BJ (cell line): ENCODE results near the gene RUNX1. TPM values are rescaled to one million over a fixed set of nuclear protein-coding genes. Genes with fewer than 3 reads are reported as not detected.

Source experiments
- CTCF ChIA-PET: fragments of 350-600 bp; formaldehyde crosslinking; extraction: SDS; loops from one replicate; lab custom pipeline; 2021; ENCODE audit warnings: antibody characterized with exemption, inconsistent platforms; lab: Yijun Ruan, JAX
- POLR2A ChIA-PET: fragments of 300-600 bp; sonication (Branson Sonifier 250); formaldehyde crosslinking; extraction: SDS; loops from one replicate; lab custom pipeline; 2021; ENCODE audit warnings: antibody characterized with exemption; lab: Charles Lee
- DNase-seq: peaks from one replicate; pipeline ENCODE4 v3.0.0-alpha.2; 2011; ENCODE audit warnings: low read depth
- H3K27me3 ChIP-seq: 2 replicates; pipeline ENCODE4 v1.6.0; 2011; ENCODE audit warnings: low read length; ENCODE audit not compliant: control insufficient read depth, insufficient read depth
- H3K36me3 ChIP-seq: 2 replicates; pipeline ENCODE4 v1.5.1; 2011; ENCODE audit warnings: low read length; ENCODE audit not compliant: control insufficient read depth, insufficient read depth
- H3K4me3 ChIP-seq: 2 replicates; pipeline ENCODE4 v1.5.1; 2011; ENCODE audit warnings: low read depth, mild to moderate bottlenecking, control low read depth, low read length
- polyA plus RNA-seq: library from polyadenylated mRNA; depleted of rRNA; stranded (reverse); fragments of >200 nt; gene quantifications from 2 replicates; pipeline ENCODE4 v1.2.3, GENCODE V29; 2011
- TF ChIP-seq, protein P1 (sequence below): IDR thresholded peaks from 2 replicates; pipeline ENCODE4 v1.5.1; 2011; ENCODE audit warnings: low read depth, mild to moderate bottlenecking, control low read depth, inconsistent platforms, low read length, moderate library complexity; ENCODE audit not compliant: insufficient read depth

RUNX1 gene
- polyA plus RNA-seq, 1 experiment = 36.1 TPM

DNA sequence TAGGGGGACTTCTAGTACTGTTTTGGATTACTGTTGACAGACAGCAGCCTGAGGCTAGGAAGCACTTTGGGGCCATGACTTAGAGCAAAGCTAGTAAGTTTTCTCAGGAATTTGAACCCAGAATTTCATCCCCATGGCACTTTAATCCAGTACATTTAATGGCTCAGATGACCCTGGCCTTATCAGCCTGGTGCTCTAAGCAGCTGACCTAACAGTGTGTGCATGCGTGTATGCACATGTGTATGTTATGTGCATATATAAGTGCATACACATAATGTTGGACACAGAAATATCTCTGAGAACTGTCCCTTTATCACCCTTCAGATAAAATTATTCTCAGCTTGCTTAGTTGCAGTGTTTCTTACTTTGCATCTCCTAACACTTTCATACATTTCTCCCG is 265.3 kb downstream of the RUNX1 start:
- TF ChIP-seq, protein P1, sequence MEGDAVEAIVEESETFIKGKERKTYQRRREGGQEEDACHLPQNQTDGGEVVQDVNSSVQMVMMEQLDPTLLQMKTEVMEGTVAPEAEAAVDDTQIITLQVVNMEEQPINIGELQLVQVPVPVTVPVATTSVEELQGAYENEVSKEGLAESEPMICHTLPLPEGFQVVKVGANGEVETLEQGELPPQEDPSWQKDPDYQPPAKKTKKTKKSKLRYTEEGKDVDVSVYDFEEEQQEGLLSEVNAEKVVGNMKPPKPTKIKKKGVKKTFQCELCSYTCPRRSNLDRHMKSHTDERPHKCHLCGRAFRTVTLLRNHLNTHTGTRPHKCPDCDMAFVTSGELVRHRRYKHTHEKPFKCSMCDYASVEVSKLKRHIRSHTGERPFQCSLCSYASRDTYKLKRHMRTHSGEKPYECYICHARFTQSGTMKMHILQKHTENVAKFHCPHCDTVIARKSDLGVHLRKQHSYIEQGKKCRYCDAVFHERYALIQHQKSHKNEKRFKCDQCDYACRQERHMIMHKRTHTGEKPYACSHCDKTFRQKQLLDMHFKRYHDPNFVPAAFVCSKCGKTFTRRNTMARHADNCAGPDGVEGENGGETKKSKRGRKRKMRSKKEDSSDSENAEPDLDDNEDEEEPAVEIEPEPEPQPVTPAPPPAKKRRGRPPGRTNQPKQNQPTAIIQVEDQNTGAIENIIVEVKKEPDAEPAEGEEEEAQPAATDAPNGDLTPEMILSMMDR = no peak
- no peak for DNase-seq
- no peak overlapping the region for H3K4me3 ChIP-seq
- ChIA-PET CTCF (interaction anchor here (1.1 kb wide), 1 partner anchor 39 kb away, joined by 4 read pairs; no protein-coding TSS in a partner anchor), POLR2A (no interaction called here)
- H3K27me3 ChIP-seq = no peaks in the 10 kb centered on the region
- no peaks in the 10 kb centered on the region for H3K36me3 ChIP-seq

DNA sequence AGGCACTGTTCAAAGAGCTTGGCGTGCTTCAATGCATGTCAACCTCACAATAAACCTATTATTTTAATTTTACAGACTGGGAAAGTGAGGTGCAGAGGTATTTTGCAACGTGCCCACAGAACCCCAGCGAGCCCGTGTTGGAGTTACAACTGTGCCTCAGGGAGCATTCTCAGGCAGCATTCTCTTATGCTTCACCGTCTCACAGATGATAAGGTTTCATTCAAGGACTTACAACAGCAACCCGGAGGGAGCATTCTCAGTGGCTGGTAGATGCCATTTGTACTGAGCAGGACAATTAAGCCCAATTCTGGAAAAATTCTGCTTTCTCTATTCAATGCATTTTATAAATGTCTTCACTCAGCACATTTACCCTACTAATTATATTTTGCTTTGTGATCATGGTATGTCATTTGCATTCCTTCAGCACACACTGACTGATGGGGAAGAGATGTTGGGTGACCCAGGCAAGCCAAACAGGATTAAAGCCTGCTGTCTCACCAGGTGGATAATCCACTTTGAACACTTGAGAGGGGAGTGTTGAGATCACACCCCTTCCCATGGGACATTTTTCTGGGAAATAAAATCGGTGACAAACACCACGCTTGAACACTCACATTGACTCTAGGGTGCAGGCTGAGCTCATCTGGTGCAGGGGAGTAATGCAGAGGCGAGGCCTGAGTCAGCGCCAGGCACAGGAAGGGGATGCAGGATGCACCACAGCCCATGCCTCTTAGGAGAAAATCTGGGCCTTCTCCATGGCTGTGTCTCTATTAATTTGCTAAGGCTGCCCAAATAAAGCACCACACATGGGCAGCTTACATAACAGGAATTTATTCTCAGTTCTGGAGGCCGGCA is 266.4 kb downstream of the RUNX1 start:
- ChIA-PET POLR2A (interaction anchor here (0.5 kb wide), 1 partner anchor 258 kb away, joined by 3 read pairs; no protein-coding TSS in a partner anchor), CTCF (no interaction called here)
- no peak overlapping the region for H3K4me3 ChIP-seq
- DNase-seq = no peak
- H3K36me3 ChIP-seq = no peaks in the 10 kb centered on the region
- TF ChIP-seq, protein P1 = no peak
- H3K27me3 ChIP-seq = no peaks in the 10 kb centered on the region

DNA sequence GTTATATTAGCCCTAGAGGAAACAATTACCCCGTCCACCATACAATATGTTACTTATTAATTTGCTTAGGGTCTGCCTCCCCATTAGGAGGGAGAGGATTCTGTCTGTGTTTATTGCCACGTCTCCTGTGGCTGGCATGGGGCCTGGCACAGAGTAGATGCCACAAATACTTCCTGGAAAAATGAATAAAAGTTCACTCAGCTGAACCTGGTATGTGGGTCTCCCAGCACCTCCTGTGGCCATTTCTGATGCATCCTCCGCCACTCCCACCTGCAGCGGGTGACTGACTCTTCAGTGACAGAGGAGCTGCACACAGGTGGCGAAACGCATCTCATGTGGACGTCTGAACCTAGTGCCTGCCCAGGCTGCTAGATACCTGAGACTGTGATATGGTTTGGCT is 267.6 kb downstream of the RUNX1 start:
- Histone ChIP-seq H3K4me3 (no peak overlapping the region), H3K27me3 (no peaks in the 10 kb centered on the region), H3K36me3 (no peaks in the 10 kb centered on the region)
- POLR2A ChIA-PET = no interaction called here
- DNase-seq = no peak
- TF ChIP-seq, protein P1 = no peak
- CTCF ChIA-PET = no interaction called here

DNA sequence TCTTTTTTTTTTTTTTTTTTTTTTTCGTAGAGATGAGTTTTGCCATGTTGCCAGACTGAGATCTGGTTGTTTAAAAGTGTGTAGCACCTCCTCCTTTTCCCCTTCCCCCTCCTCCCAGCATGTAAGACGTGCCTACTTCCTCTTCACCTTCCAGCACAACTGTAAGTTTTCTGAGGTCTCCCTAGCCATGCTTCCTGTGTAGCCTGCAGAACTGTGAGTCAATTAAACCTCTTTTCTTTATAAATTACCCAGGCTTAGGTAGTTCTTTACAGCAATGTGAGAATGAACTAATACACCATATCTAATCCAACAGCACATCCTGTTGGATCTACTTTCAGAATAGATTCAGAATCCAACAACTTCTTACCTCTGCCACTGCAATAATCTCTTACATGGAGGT is 269.2 kb downstream of the RUNX1 start:
- H3K27me3 ChIP-seq = no peaks in the 10 kb centered on the region
- POLR2A ChIA-PET = no interaction called here
- no peaks in the 10 kb centered on the region for H3K36me3 ChIP-seq
- H3K4me3 ChIP-seq = no peak overlapping the region
- no peak for DNase-seq
- TF ChIP-seq, protein P1 = no peak
- CTCF ChIA-PET = no interaction called here

DNA sequence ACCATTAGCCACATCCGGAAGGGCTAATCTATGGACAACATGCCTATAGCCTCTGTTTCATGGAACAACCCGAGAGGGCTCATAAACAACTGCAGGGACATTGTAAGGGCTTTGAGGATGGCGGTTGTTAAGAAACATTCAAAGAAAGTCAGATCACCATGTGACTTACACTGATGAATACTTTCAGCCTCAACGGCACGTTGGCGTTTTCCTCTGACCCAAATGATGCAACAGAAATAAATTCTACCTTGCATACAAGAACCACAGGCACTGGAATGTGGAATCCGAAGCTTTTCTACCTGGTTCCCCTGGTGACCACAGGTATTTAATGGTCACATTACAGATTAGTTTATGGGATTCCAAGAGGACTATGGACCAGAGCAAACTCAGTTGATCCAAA is 273.3 kb downstream of the RUNX1 start:
- Histone ChIP-seq H3K27me3 (no peaks in the 10 kb centered on the region), H3K4me3 (no peak overlapping the region), H3K36me3 (no peaks in the 10 kb centered on the region)
- ChIA-PET POLR2A (no interaction called here), CTCF (interaction anchor here (1.5 kb wide), 1 partner anchor 30 kb away, joined by 5 read pairs; no protein-coding TSS in a partner anchor)
- TF ChIP-seq, protein P1 = no peak
- no peak for DNase-seq
